HG03095 (cell line): ENCODE measurements around the gene ODAM.
"Not testable (repeated sequence)": the region's sequence is repeated elsewhere in the genome, so short reads cannot be mapped to it uniquely, and the experiment has no call there.

Source experiments
- ATAC-seq: cut with Tn5 transposase; IDR thresholded peaks from one replicate; pipeline ENCODE4 v1.9.1; 2021; ENCODE audit warnings: moderate library complexity; ENCODE audit not compliant: unreplicated experiment

The ODAM gene

GRCh38 chr4:70195425-70195824 is at the start of gene ODAM:
ODAM (plus strand) TSS chr4:70195725; CDS start chr4:70196544, 819 bp downstream.
- no peak for ATAC-seq

GRCh38 chr4:70151271-70151670 is 44.3 kb upstream of the ODAM start:
- ATAC-seq = no peak

GRCh38 chr4:70152088-70152487 is 43.4 kb upstream of the ODAM start:
- ATAC-seq = no peak

GRCh38 chr4:70153937-70154336 is 41.6 kb upstream of the ODAM start, which contains the start of gene PRR27:
PRR27 (plus strand) TSS chr4:70154237; CDS start chr4:70154376, 139 bp downstream.
- ATAC-seq = no peak

- ATAC-seq = no peak
These were observed 36.9 kb upstream of the ODAM start for GRCh38 chr4:70158576-70158975.

GRCh38 chr4:70177090-70177489 is 18.4 kb upstream of the ODAM start:
- ATAC-seq = no peak

- no peak for ATAC-seq
These were observed 17.4 kb upstream of the ODAM start for GRCh38 chr4:70178075-70178660.

GRCh38 chr4:70179811-70180210 is 15.7 kb upstream of the ODAM start:
- no peak for ATAC-seq

GRCh38 chr4:70181864-70182263 is 13.7 kb upstream of the ODAM start:
- ATAC-seq = no peak

- ATAC-seq = no peak
These were observed 12.9 kb upstream of the ODAM start for GRCh38 chr4:70182517-70183167.

- peak; percentile 84 for ATAC-seq
These were observed 12.2 kb upstream of the ODAM start for GRCh38 chr4:70183168-70183939.

GRCh38 chr4:70183940-70184246 is 11.6 kb upstream of the ODAM start:
- ATAC-seq = no peak

GRCh38 chr4:70187216-70187615 is 8.3 kb upstream of the ODAM start:
- ATAC-seq = no peak

- no peak for ATAC-seq
These were observed 4.9 kb upstream of the ODAM start for GRCh38 chr4:70190579-70190978.

GRCh38 chr4:70191647-70192046 is 3.9 kb upstream of the ODAM start:
- ATAC-seq = no peak

GRCh38 chr4:70192895-70193294 is 2.6 kb upstream of the ODAM start:
- ATAC-seq = no peak

- no peak for ATAC-seq
These were observed 1.3 kb downstream of the ODAM start for GRCh38 chr4:70196857-70197256.

- no peak for ATAC-seq
These were observed 2.3 kb downstream of the ODAM start for GRCh38 chr4:70197842-70198241.

GRCh38 chr4:70203601-70204000 is 8.1 kb downstream of the ODAM start:
- no peak for ATAC-seq

- not testable (repeated sequence) for ATAC-seq
These were observed 17.2 kb downstream of the ODAM start for GRCh38 chr4:70212752-70213151.

GRCh38 chr4:70216109-70216508 is 20.6 kb downstream of the ODAM start:
- ATAC-seq = not testable (repeated sequence)

GRCh38 chr4:70216550-70216949 is 21.0 kb downstream of the ODAM start:
- not testable (repeated sequence) for ATAC-seq
